ENCODE data around the gene CCDC15. TPM values are rescaled to one million over a fixed set of nuclear protein-coding genes. Genes with fewer than 3 reads are reported as not detected.
"Not testable (repeated sequence)": the region's sequence is repeated elsewhere in the genome, so short reads cannot be mapped to it uniquely, and the experiment has no call there.

The CCDC15 gene
- total RNA-seq, 6 experiments from 2014 or later = 1.3 to 3.2 (median 2.5) TPM

GRCh38 chr11:125084761-125085231 is 130.8 kb downstream of the CCDC15 start:
- peaks cover 10% of the 10 kb centered on the region; the same call in 1 of the 2 replicates for H3K36me3 Mint-ChIP-seq (ENCODE audit: low read depth)
- no peak overlapping the region; the same call in 1 of the 2 replicates for H3K27ac Mint-ChIP-seq
- H3K9me3 Mint-ChIP-seq = no peaks in the 10 kb centered on the region
- H3K4me3 Mint-ChIP-seq = no peak overlapping the region
- peaks cover 31% of the 10 kb centered on the region for H3K4me1 Mint-ChIP-seq (ENCODE audit: low read depth)
- no peak for TF ChIP-seq CTCF (IDR thresholded peaks at IDR 0.05)
- H3K27me3 Mint-ChIP-seq (ENCODE audit: insufficient read depth) = peaks cover 6% of the 10 kb centered on the region; the same call in 1 of the 2 replicates
- no peak for DNase-seq

GRCh38 chr11:125085301-125086081 is 131.5 kb downstream of the CCDC15 start:
- Mint-ChIP-seq H3K36me3 (ENCODE audit: low read depth) (peaks cover 10% of the 10 kb centered on the region; the same call in 1 of the 2 replicates), H3K27ac (no peak overlapping the region), H3K9me3 (no peaks in the 10 kb centered on the region), H3K4me3 (no peak overlapping the region), H3K4me1 (ENCODE audit: low read depth) (peaks cover 34% of the 10 kb centered on the region), H3K27me3 (ENCODE audit: insufficient read depth) (peaks cover 6% of the 10 kb centered on the region; the same call in 1 of the 2 replicates)
- TF ChIP-seq CTCF (IDR thresholded peaks at IDR 0.05) = no peak; the same call in 1 of the 2 replicates
- no peak for DNase-seq

- H3K4me1 Mint-ChIP-seq (ENCODE audit: low read depth) = peaks cover 45% of the 10 kb centered on the region
- DNase-seq = no peak
- H3K4me3 Mint-ChIP-seq = no peak overlapping the region
- no peaks in the 10 kb centered on the region for H3K9me3 Mint-ChIP-seq
- TF ChIP-seq CTCF (IDR thresholded peaks at IDR 0.05) = no peak
- H3K36me3 Mint-ChIP-seq (ENCODE audit: low read depth) = peaks cover 10% of the 10 kb centered on the region; the same call in 1 of the 2 replicates
- H3K27me3 Mint-ChIP-seq (ENCODE audit: insufficient read depth) = peaks cover 6% of the 10 kb centered on the region; the same call in 1 of the 2 replicates
- H3K27ac Mint-ChIP-seq = no peak overlapping the region
These were observed 132.8 kb downstream of the CCDC15 start for GRCh38 chr11:125086633-125087296.

- Mint-ChIP-seq H3K36me3 (ENCODE audit: low read depth) (peaks cover 10% of the 10 kb centered on the region; the same call in 1 of the 2 replicates), H3K27me3 (ENCODE audit: insufficient read depth) (peaks cover 6% of the 10 kb centered on the region), H3K4me1 (ENCODE audit: low read depth) (peaks cover 37% of the 10 kb centered on the region), H3K9me3 (no peaks in the 10 kb centered on the region), H3K4me3 (no peak overlapping the region), H3K27ac (no peak overlapping the region)
- TF ChIP-seq CTCF (IDR thresholded peaks at IDR 0.05) = no peak
- DNase-seq = no peak
These were observed 134.1 kb downstream of the CCDC15 start for GRCh38 chr11:125088123-125088522.

- peaks cover 30% of the 10 kb centered on the region for H3K4me1 Mint-ChIP-seq (ENCODE audit: low read depth)
- peaks cover 10% of the 10 kb centered on the region; the same call in 1 of the 2 replicates for H3K36me3 Mint-ChIP-seq (ENCODE audit: low read depth)
- H3K27ac Mint-ChIP-seq = no peak overlapping the region
- H3K27me3 Mint-ChIP-seq (ENCODE audit: insufficient read depth) = peaks cover 6% of the 10 kb centered on the region
- TF ChIP-seq CTCF (IDR thresholded peaks at IDR 0.05) = no peak
- DNase-seq = no peak
- H3K4me3 Mint-ChIP-seq = no peak overlapping the region
- no peaks in the 10 kb centered on the region for H3K9me3 Mint-ChIP-seq
These were observed 134.8 kb downstream of the CCDC15 start for GRCh38 chr11:125088576-125089455.

GRCh38 chr11:125089481-125089880 is 135.5 kb downstream of the CCDC15 start:
- H3K27me3 Mint-ChIP-seq (ENCODE audit: insufficient read depth); H3K4me3 Mint-ChIP-seq; DNase-seq; H3K9me3 Mint-ChIP-seq; H3K27ac Mint-ChIP-seq: not testable (repeated sequence)
- Mint-ChIP-seq H3K4me1 (ENCODE audit: low read depth) (peaks cover 24% of the 10 kb centered on the region), H3K36me3 (ENCODE audit: low read depth) (peaks cover 10% of the 10 kb centered on the region; the same call in 1 of the 2 replicates)

- not testable (repeated sequence) for H3K9me3 Mint-ChIP-seq; DNase-seq; H3K27me3 Mint-ChIP-seq (ENCODE audit: insufficient read depth); H3K27ac Mint-ChIP-seq; H3K4me3 Mint-ChIP-seq
- Mint-ChIP-seq H3K4me1 (ENCODE audit: low read depth) (peaks cover 21% of the 10 kb centered on the region), H3K36me3 (ENCODE audit: low read depth) (peaks cover 10% of the 10 kb centered on the region; the same call in 1 of the 2 replicates)
These were observed 136.1 kb downstream of the CCDC15 start for GRCh38 chr11:125090151-125090550.

Data from HFFc6 (cell line).